Measurements from ENCODE around the gene SLC26A1.

Gene SLC26A1

GRCh38 chr4:1024882-1025545 lies 31.8 kb upstream of the SLC26A1 start:
- Mint-ChIP-seq H3K27me3 (no peaks in the 10 kb centered on the region), H3K27ac (ENCODE audit: low read depth) (no peak overlapping the region), H3K4me3 (no peak overlapping the region), H3K36me3 (ENCODE audit: insufficient read depth) (peaks cover 7% of the 10 kb centered on the region), H3K9me3 (no peaks in the 10 kb centered on the region), H3K4me1 (no peaks in the 10 kb centered on the region)
- DNase-seq (ENCODE audit: low spot score in 2 of 2) (no peak), ATAC-seq (replicated peaks; ENCODE audit: extremely low read depth, poor library complexity, severe bottlenecking) (no peak)

GRCh38 chr4:1023895-1024740 lies 30.9 kb upstream of the SLC26A1 start:
- Mint-ChIP-seq H3K27ac (ENCODE audit: low read depth) (no peak overlapping the region), H3K9me3 (no peaks in the 10 kb centered on the region), H3K4me3 (no peak overlapping the region), H3K36me3 (ENCODE audit: insufficient read depth) (peaks cover 7% of the 10 kb centered on the region), H3K4me1 (no peaks in the 10 kb centered on the region), H3K27me3 (no peaks in the 10 kb centered on the region)
- ATAC-seq (replicated peaks; ENCODE audit: extremely low read depth, poor library complexity, severe bottlenecking): no peak
- DNase-seq (ENCODE audit: low spot score in 2 of 2): no peak

- H3K9me3 Mint-ChIP-seq: no peaks in the 10 kb centered on the region
- no peaks in the 10 kb centered on the region for H3K27me3 Mint-ChIP-seq
- DNase-seq (ENCODE audit: low spot score in 2 of 2): no peak
- H3K4me1 Mint-ChIP-seq: no peaks in the 10 kb centered on the region
- no peak overlapping the region for H3K27ac Mint-ChIP-seq (ENCODE audit: low read depth)
- ATAC-seq (replicated peaks; ENCODE audit: extremely low read depth, poor library complexity, severe bottlenecking): no peak
- peaks cover 7% of the 10 kb centered on the region for H3K36me3 Mint-ChIP-seq (ENCODE audit: insufficient read depth)
- H3K4me3 Mint-ChIP-seq: no peak overlapping the region
These were observed 30.0 kb upstream of the SLC26A1 start for GRCh38 chr4:1023075-1023640.

DNA sequence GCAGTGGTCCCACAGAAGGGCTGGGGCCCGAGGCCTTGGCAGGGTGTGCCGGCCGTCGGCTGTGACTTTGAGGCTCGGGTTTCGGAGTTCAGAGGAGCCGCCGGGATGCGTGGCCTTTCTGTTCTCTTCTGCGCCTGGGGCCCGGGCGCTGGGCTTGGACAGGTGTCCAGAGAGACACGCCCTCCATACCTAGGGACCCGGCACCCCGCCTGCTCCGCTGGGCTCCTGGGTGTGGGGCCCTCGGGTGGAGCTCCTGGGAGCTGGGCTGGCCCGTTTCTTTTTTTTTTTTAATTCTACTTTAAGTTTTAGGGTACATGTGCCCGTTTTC lies 29.5 kb upstream of the SLC26A1 start:
- no peaks in the 10 kb centered on the region for H3K9me3 Mint-ChIP-seq
- H3K27me3 Mint-ChIP-seq: no peaks in the 10 kb centered on the region
- no peak overlapping the region for H3K4me3 Mint-ChIP-seq
- H3K36me3 Mint-ChIP-seq (ENCODE audit: insufficient read depth): peaks cover 5% of the 10 kb centered on the region
- H3K4me1 Mint-ChIP-seq: no peaks in the 10 kb centered on the region
- H3K27ac Mint-ChIP-seq (ENCODE audit: low read depth): no peak overlapping the region
- no peak for DNase-seq (ENCODE audit: low spot score in 2 of 2)
- ATAC-seq (replicated peaks; ENCODE audit: extremely low read depth, poor library complexity, severe bottlenecking): no peak

DNA sequence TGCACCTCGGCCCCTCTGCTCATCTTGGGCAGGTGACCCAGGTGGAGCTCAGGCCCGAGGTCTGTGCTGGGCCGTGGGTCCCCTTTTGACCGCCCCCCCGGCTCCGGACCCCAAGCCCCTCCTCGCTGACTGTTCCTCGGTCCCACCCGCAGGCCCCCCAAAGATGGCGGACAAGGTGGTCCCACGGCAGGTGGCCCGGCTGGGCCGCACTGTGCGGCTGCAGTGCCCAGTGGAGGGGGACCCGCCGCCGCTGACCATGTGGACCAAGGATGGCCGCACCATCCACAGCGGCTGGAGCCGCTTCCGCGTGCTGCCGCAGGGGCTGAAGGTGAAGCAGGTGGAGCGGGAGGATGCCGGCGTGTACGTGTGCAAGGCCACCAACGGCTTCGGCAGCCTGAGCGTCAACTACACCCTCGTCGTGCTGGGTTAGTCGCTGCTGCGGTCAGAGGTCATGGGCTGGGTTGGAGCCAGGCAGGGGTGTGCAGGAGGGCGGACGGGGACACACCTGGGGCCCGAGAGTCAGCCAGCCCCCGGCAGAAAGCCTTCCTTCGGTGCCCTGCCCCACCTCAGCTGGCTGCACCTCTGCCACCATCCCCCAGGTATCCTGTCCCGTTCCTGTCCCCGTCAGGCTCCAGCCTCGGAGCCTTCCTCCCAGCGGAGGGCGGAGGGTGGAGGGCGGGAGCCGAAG lies 29.0 kb upstream of the SLC26A1 start:
- peaks cover 5% of the 10 kb centered on the region for H3K36me3 Mint-ChIP-seq (ENCODE audit: insufficient read depth)
- H3K9me3 Mint-ChIP-seq: no peaks in the 10 kb centered on the region
- no peak for ATAC-seq (replicated peaks; ENCODE audit: extremely low read depth, poor library complexity, severe bottlenecking)
- DNase-seq (ENCODE audit: low spot score in 2 of 2): no peak
- H3K4me3 Mint-ChIP-seq: no peak overlapping the region
- no peaks in the 10 kb centered on the region for H3K4me1 Mint-ChIP-seq
- no peak overlapping the region for H3K27ac Mint-ChIP-seq (ENCODE audit: low read depth)
- H3K27me3 Mint-ChIP-seq: no peaks in the 10 kb centered on the region

DNA sequence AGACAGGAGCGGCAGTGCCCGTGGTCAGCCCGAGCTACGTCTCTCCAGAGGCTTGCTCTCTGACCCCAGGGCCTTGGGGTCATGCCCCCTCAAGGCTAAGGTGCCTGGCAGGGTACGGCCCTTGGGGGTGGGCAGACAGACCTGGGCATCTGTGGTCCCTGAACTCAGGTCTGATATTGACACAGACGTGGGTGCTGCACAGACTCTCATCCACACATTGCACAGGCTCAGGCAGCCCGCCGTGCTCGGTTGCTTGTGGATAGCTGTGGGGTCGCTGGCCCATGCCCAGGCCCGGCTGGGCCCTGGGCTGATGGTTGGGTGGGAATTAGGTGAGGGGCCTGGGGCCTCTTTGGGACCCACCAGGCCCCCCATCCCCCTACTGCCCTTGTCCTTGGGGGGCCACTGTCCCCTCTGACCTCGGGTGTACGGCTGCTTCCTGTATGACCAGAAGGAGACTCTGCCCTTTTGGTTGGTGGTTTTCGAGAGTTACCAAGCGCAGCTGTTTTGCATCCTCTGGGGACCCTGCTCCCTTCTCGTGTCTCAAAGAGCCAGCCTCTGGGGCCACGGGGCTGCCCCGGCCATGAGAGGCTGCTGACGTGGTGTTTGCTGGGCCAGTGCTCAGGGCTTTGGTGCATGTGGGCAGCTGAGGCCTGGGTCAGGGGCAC lies 28.3 kb upstream of the SLC26A1 start:
- Mint-ChIP-seq H3K9me3 (no peaks in the 10 kb centered on the region), H3K27ac (ENCODE audit: low read depth) (no peak overlapping the region), H3K36me3 (ENCODE audit: insufficient read depth) (peaks cover 5% of the 10 kb centered on the region), H3K4me3 (no peak overlapping the region), H3K27me3 (no peaks in the 10 kb centered on the region), H3K4me1 (no peaks in the 10 kb centered on the region)
- DNase-seq (ENCODE audit: low spot score in 2 of 2) (no peak), ATAC-seq (replicated peaks; ENCODE audit: extremely low read depth, poor library complexity, severe bottlenecking) (no peak)

DNA sequence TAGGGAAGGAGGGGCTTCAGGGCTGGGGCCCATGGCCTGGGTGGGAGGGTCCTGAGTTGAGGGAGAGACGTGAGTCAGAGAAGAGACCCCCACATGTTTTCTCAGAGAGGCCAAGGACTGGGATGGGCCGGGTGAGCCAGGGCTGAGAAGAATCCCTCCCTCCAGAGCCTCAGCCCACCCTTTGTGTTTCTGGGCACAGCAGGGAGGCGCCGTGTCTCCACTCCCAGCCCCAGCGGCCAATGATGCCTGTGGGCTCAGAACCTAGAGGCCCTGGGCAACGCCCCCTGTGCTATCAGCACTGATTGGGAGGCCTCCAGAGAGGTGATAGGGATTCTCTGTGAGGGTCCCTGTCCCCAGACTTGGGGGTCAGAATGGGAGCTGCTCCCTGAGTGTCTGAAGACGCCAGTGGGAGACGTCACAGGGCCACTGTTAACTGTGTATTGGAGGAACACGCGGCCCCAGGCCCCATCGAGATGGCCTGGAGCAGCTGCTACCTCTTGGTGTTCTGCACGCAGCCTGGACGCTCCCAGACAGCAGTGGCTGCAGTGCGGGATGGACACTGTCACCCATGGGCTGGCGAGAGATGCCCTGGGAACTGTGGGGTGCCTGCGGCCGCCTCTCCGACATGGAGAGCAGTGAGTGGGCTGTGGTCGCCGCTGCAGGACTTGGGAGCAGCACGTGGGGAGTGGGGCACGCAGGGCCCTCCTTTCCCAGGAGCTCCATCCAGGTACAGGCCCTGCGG lies 26.7 kb upstream of the SLC26A1 start:
- no peaks in the 10 kb centered on the region for H3K27me3 Mint-ChIP-seq
- no peak overlapping the region for H3K27ac Mint-ChIP-seq (ENCODE audit: low read depth)
- H3K36me3 Mint-ChIP-seq (ENCODE audit: insufficient read depth): peaks cover 2% of the 10 kb centered on the region
- ATAC-seq (replicated peaks; ENCODE audit: extremely low read depth, poor library complexity, severe bottlenecking) (no peak), DNase-seq (ENCODE audit: low spot score in 2 of 2) (no peak)
- no peak overlapping the region for H3K4me3 Mint-ChIP-seq
- no peaks in the 10 kb centered on the region for H3K9me3 Mint-ChIP-seq
- H3K4me1 Mint-ChIP-seq: no peaks in the 10 kb centered on the region

- no peak for DNase-seq (ENCODE audit: low spot score in 2 of 2)
- no peak for ATAC-seq (replicated peaks; ENCODE audit: extremely low read depth, poor library complexity, severe bottlenecking)
- no peaks in the 10 kb centered on the region for H3K9me3 Mint-ChIP-seq
- H3K4me1 Mint-ChIP-seq: no peaks in the 10 kb centered on the region
- H3K4me3 Mint-ChIP-seq: no peak overlapping the region
- no peaks in the 10 kb centered on the region for H3K27me3 Mint-ChIP-seq
- peaks cover 1% of the 10 kb centered on the region for H3K36me3 Mint-ChIP-seq (ENCODE audit: insufficient read depth)
- H3K27ac Mint-ChIP-seq (ENCODE audit: low read depth): no peak overlapping the region
These were observed 26.1 kb upstream of the SLC26A1 start for GRCh38 chr4:1019320-1019719.

DNA sequence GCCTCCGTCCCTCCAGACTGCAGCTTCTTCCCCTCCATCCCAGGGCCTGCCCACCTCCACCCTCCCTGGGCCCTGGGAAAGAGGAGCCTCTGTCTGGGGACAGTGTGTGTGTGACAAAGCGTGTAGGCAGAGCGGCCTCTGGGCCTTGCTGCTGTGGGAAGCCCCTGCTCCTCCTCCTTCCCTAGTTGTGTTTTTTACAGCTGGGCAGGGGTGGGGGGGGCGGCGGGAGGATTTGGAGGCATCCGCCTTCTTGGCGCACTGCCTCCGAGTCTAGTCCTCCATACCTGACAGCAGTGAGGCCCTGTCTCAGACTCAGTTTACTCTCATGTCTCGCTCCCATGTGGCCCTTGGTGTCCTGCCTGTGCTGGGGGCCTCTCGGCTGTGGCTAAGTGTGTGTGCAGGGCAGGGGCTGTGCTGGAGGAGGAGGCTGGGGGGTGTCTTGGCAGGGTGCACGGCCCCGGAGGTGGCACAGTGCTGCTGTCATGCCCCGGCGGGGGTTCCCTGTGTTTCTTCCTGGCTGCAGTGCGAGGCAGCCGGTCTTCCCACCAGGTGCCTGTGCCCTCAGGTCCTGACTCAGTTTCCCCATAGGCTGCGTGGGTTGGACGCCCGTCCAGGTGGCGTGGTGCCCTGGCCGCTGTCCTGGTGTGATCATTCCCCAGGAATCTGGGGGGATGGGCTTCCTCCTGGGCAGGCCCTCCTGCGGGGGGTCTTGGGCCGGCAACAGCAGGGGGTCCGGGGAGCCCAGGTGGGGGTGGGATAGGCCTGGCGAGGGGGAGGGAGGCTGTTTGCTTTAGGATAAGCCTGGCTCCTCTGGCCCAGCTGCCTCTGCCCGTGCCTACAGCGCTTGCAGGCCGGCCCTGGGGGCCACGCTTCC lies 25.2 kb upstream of the SLC26A1 start:
- DNase-seq (ENCODE audit: low spot score in 2 of 2) (no peak), ATAC-seq (replicated peaks; ENCODE audit: extremely low read depth, poor library complexity, severe bottlenecking) (no peak)
- no peak overlapping the region for H3K4me3 Mint-ChIP-seq
- no peaks in the 10 kb centered on the region for H3K4me1 Mint-ChIP-seq
- H3K36me3 Mint-ChIP-seq (ENCODE audit: insufficient read depth): no peaks in the 10 kb centered on the region
- no peak overlapping the region for H3K27ac Mint-ChIP-seq (ENCODE audit: low read depth)
- H3K27me3 Mint-ChIP-seq: no peaks in the 10 kb centered on the region
- H3K9me3 Mint-ChIP-seq: no peaks in the 10 kb centered on the region

DNA sequence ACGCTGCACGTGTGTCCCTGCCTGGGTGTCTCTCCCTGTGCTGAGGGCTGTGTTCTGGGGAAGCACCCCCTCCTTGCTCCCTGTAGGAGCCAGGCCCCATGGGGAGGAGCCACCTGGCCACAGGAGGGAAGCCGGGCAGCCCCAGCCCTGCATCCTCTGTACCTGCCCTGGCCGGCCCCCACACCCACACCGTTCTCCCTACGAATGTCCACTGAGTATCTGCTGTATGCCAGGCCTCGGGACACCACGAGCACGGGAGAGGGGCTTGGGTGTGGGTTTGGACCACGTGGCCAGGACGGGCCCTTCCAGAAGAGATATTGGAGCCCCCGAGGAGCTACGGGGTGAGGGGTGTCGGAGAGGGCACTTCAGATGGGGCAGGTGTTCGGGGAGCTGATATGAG lies 24.5 kb upstream of the SLC26A1 start:
- H3K36me3 Mint-ChIP-seq (ENCODE audit: insufficient read depth): no peaks in the 10 kb centered on the region
- no peaks in the 10 kb centered on the region for H3K9me3 Mint-ChIP-seq
- no peak overlapping the region for H3K27ac Mint-ChIP-seq (ENCODE audit: low read depth)
- H3K4me1 Mint-ChIP-seq: no peaks in the 10 kb centered on the region
- no peak for ATAC-seq (replicated peaks; ENCODE audit: extremely low read depth, poor library complexity, severe bottlenecking)
- no peak overlapping the region for H3K4me3 Mint-ChIP-seq
- no peak for DNase-seq (ENCODE audit: low spot score in 2 of 2)
- H3K27me3 Mint-ChIP-seq: no peaks in the 10 kb centered on the region

- Mint-ChIP-seq H3K36me3 (ENCODE audit: insufficient read depth) (peaks cover 1% of the 10 kb centered on the region), H3K9me3 (no peaks in the 10 kb centered on the region), H3K4me3 (no peak overlapping the region), H3K27me3 (no peaks in the 10 kb centered on the region), H3K27ac (ENCODE audit: low read depth) (no peak overlapping the region), H3K4me1 (no peaks in the 10 kb centered on the region)
- no peak for DNase-seq (ENCODE audit: low spot score in 2 of 2)
- no peak for ATAC-seq (replicated peaks; ENCODE audit: extremely low read depth, poor library complexity, severe bottlenecking)
These were observed 24.0 kb upstream of the SLC26A1 start for GRCh38 chr4:1017211-1017610.

Data from central memory CD8-positive, alpha-beta T cell (primary cell).